ENCODE results near the gene IFFO2.

Gene IFFO2

GRCh38 chr1:18972991-18973390 lies 16.5 kb upstream of the IFFO2 start:
- DNase-seq, result no peak

DNA sequence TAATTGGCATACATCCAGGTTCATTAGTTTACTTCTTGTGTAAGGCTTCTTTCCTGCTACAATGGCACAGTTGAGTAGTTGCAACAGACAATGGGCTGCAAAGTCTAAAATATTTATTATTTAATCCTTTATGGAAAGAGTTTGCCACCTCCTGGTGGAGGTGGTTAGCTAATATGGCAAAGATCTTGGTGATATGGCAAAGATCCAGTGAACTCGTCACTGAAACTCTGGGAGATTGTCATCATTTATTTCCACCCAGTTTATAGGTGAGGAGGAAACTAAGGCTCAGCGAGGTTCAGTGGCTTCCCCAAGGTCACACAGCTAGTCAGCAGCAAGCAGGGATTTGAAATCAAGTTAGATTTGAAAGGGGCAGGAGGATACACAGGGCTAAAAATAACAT lies 16.1 kb upstream of the IFFO2 start:
- DNase-seq, result no peak

DNA sequence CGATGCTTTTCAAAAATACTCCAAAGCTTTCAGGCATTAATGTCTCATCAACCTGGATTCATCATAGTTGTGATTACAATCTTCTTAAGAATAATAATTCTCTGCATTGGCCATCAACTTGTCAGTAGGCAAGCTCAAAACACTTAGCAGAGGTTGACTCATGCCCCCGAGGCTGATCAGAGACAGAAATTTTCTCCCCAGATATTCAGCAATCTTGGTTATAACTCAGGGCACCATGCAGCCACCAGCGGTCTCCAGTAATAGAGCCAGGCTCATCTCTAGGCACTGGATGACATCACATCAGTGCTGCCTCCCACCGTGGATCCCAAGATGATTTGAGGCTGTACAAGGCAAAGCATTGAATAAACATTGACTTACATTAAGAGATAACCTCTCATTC lies 14.3 kb upstream of the IFFO2 start:
- DNase-seq, result no peak

DNA sequence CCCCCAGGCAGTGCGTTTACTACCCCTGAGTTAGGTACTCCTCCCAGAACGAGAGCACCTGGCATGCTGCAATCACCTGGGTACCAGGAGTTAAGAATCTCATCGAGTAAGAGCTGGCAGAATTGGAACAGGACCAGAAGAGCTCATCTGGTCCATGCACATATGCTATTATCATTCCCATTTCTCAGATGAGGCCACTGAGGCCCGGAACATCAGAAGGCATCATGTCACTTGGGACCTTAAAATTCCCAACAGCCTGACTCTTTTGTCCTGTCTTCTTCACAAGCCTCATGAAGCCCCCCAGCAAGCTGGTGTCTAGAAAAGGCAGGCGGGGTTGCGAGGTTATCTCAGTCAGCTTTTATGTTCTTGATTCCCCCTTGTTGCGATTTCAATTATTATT lies 13.9 kb upstream of the IFFO2 start:
- no peak for DNase-seq

- DNase-seq, result no peak
Measured at GRCh38 chr1:18967066-18967690, 10.7 kb upstream of the IFFO2 start.

GRCh38 chr1:18965206-18966173 lies 9.0 kb upstream of the IFFO2 start:
- no peak for DNase-seq

DNA sequence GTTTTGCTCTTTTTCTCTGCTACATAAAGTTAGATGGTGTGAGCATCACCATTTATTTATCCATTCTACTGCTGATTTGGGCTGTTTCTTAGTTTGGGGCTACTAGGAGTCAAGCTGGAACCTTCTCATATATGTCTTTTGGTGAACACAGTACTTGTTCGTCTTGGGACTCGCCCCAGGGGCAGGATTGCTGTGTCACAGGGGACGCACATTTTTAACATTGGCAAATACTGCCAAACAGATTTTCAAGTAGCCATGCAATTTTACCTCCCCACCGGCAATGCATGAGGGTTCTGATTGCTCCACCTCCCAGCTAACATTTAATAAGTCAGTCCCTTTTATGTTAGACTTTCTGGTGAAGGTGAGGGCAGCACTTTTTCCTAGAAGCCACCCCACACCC lies 7.5 kb upstream of the IFFO2 start:
- no peak for DNase-seq

GRCh38 chr1:18962855-18963737 lies 6.6 kb upstream of the IFFO2 start:
- no peak for DNase-seq

DNA sequence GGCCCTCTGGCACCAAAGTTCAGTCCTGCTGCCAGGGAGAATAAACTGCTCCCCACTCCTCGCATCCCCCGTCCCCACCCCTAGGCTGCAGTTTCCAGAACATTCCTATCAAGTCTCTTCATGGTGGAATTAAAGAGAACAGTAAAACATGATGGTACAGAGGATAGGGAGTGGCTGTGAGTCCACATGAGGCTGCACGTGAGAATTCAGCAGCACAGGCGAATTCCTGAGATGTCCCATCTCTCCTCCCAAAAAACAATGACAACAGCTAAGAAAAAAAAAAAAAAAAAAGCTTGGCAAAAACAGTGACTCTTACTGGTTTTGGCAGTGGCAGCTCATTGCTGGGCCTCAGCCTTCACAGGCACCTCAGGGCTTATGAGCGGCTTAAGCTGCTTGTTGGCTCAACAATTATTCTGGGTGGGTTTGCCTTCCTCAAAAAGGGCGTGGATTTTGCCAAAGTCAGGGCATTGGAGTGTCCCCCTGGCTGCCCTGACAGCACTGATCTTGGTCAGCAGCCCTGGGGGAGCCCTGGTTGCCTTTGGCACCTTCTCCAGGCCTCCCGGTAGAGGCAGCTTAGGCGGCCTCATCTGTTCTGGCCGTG lies 5.7 kb upstream of the IFFO2 start:
- DNase-seq, result no peak

GRCh38 chr1:18960821-18961220 lies 4.3 kb upstream of the IFFO2 start:
- no peak for DNase-seq

- no peak for DNase-seq
Measured at GRCh38 chr1:18960409-18960808, 3.9 kb upstream of the IFFO2 start.

DNA sequence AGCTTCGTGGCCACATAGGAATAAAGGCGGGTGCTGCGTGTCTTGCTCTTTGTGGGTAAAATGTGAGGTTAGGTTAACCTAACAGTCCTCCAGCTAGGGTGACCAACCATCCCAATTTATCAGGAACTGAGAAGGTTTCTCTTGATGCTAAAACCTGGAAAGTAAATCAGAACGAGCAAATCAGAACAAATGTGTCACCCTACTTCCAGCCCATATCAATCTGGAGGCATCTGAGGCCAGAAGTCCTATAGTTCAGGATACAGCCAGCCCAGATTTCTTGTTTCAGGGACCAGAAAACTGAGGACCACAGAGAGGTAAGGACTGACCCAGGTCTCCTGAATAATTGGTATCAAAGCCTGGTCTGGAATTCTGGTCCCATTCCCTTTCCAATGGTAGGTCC lies 3.1 kb upstream of the IFFO2 start:
- DNase-seq, result no peak

DNA sequence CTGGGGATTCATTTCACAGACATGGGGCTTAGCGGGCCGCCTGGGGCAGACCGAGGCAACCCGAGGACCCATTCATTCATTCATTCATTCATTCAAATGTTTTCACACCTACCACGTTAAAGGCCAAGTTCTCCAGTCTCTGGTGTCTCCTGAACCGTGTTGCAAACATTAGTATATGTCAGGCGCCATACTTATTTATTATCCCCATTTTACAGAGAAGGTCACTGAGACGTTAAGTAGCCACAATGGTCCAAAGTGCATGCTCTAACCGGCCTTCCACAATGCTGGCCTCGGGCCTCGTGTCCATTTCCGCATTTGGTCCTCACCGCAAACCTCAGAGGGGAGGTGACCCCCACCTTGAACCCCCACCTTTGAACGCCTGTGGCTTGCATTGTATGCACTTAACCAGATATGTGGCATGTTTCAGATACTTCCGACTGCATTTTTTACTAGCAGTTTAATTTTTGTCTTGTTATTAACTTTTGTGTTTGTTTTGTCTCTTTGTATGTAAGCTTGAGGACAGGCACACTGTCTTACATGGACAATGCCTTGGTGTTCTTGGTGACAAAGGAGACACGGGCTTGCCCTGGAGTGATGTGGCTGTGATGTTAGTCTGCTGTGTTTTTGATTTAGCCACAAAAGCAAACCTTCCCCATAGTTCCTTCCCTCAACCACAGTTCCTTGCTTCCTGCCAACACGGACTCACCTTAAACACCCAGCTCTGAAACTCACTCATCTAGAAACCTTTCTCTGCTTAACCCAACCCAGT lies 1.2 kb upstream of the IFFO2 start:
- no peak for DNase-seq

DNA sequence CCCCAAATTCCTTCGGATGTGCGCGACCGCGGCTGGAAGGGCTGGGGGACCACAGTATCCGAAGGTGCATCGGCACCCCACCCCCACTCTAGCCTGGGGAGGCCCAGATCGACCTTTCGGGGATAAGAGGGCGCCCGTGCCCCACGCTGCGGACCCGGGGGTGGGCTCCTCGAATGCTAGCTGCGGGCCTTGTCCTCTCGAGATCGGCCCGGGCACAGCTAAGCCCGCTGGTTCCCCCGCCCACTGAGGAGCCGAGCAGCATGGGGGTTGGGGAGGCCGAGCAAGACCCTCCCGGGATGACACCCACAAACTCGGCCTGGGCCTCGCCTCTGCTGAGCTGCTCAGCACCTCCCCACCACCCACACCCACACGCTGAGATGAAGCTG lies 653 bp upstream of the IFFO2 start:
- peak in 5 of 51 donors; percentile 52 to 70 (median 62) for DNase-seq

DNA sequence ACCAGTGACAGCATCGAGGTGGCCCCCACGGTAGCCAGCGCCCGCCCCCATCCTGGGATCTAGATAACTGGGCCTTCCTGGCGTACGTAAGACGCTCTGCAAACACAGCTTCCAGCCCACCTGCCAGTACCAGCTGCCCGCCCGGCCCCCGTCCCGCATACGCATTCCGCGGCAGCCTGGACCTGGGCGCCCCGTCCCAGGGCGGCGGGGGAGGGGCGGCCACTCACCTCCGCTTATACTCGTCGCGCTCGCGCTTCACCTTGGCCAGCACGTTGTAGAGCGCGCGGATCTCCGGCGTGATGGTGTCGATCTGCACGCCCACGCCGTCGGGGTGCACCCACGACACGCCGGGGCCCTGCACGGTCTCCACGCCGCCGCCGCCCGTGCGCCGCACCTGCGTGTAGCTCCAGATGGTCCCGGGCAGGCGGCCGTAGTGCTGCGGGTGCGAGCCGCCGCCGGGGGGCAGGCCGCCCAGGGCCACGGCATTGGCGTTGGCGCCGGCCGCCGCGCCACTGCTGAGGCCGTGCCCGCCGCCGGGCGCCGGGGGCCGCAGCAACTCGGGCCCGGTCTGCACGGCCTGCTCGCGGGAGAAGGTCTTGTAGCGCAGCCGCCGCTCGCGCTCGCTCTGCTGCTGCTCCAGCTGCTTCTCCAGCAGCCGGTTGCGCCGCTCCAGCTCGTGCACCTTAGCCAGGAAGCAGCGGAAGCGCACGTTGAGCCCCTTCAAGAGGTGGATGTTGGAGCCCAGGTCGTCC lies 859 bp downstream of the IFFO2 start:
- DNase-seq, result peak in 9 of 51 donors; percentile 29 to 55 (median 49)

DNA sequence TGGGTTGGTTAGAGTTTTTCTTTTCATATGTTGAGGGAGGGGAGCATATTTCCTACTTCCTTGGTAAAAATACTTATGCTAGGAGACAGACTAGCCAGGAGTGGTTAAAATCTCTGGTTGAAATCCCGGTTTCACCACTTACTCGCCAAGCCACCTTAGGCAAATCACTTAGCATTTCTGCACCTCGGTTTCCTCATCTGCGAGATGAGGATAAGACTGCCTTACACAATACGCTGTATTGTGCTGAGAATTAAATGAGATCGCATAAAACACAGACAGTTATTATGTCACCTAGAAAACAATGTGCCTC lies 1.4 kb downstream of the IFFO2 start:
- no peak for DNase-seq

GRCh38 chr1:18954270-18955071 lies 2.0 kb downstream of the IFFO2 start:
- peak in 1 of 51 donors; percentile 54 for DNase-seq

DNA sequence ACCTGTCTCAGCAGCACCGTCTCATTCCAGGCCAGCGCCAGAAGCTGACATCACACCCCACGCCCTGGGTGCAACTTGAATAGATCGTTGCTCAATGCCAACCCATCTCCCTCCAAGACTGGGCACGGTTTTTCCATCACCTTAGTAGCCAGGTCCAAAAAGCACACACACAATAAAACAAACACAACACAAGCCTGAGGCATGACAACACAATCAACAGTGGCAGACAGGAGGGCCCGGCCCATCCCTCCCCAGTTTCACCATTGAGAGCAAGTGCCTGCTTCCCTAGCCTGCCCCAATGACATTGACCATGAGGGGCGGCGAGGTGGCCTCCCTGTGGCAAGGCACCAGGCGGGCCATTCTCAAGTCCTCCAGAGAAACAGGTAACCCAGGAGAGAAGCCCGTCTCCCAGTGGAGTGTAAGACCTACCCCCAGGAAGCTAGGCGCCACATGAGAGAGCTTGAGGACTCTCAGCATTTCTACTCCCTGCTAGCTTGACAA lies 2.7 kb downstream of the IFFO2 start:
- no peak for DNase-seq

GRCh38 chr1:18951818-18952391 lies 4.6 kb downstream of the IFFO2 start:
- DNase-seq, result no peak
